ENCODE results near the gene ARMC6. TPM values are rescaled to one million over a fixed set of nuclear protein-coding genes. Genes with fewer than 3 reads are reported as not detected.

The ARMC6 gene
- total RNA-seq, 1 experiment from 2014 or later, result 102 TPM

- ChIA-PET CTCF (interaction anchor here (0.6 kb wide), 1 partner anchor 14 kb away, joined by 5 read pairs; no protein-coding TSS in a partner anchor), POLR2A (ENCODE audit: unreplicated experiment) (no interaction called here)
- Histone ChIP-seq H3K9me2 (replicated peaks; ENCODE audit: low read length) (no peaks in the 10 kb centered on the region), H3K36me3 (ENCODE audit: low read depth, low read length) (peaks cover 32% of the 10 kb centered on the region; the same call in 1 of the 2 replicates), H3F3A (ENCODE audit: low read length, unreplicated experiment) (no peaks in the 10 kb centered on the region), H3K4me2 (ENCODE audit: low read length) (no peak overlapping the region), H3K9me3 (ENCODE audit: low read length) (no peaks in the 10 kb centered on the region), H2AFZ (ENCODE audit: low read length) (no peak overlapping the region), H3K27ac (ENCODE audit: low read length) (no peak overlapping the region), H3K9ac (ENCODE audit: low read length) (no peak overlapping the region), H3K4me3 (ENCODE audit: low read length) (no peak overlapping the region), H3K27me3 (ENCODE audit: low read length) (no peaks in the 10 kb centered on the region), H3K79me2 (ENCODE audit: low read length) (no peaks in the 10 kb centered on the region), H4K20me1 (ENCODE audit: low read length) (no peaks in the 10 kb centered on the region), H3K4me1 (ENCODE audit: insufficient read depth, low read length) (no peaks in the 10 kb centered on the region)
- DNase-seq (peak; percentile 36), ATAC-seq (peak; percentile 63)
- BruUV-seq (replicated peaks), result no TSS peak
- intact Hi-C loops (cut with micrococcal nuclease), result loop anchor here (2.0 kb wide), 1 partner anchor 85 kb away; the partner anchor contains the start of gene TMEM161A
- no peak for TF ChIP-seq EZH2 (IDR thresholded peaks at IDR 0.05; ENCODE audit: low read length, unreplicated experiment)
- TF ChIP-seq, protein P1, sequence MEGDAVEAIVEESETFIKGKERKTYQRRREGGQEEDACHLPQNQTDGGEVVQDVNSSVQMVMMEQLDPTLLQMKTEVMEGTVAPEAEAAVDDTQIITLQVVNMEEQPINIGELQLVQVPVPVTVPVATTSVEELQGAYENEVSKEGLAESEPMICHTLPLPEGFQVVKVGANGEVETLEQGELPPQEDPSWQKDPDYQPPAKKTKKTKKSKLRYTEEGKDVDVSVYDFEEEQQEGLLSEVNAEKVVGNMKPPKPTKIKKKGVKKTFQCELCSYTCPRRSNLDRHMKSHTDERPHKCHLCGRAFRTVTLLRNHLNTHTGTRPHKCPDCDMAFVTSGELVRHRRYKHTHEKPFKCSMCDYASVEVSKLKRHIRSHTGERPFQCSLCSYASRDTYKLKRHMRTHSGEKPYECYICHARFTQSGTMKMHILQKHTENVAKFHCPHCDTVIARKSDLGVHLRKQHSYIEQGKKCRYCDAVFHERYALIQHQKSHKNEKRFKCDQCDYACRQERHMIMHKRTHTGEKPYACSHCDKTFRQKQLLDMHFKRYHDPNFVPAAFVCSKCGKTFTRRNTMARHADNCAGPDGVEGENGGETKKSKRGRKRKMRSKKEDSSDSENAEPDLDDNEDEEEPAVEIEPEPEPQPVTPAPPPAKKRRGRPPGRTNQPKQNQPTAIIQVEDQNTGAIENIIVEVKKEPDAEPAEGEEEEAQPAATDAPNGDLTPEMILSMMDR (conservative IDR thresholded peaks at IDR 0.05; ENCODE audit: low read depth, low read length), result peak; percentile 81
- TF ChIP-seq EZH2phosphoT487 (IDR thresholded peaks at IDR 0.05; ENCODE audit: borderline replicate concordance, low read length), result no peak
These were observed 20.3 kb downstream of the ARMC6 start for GRCh38 chr19:19053508-19054314.

DNA sequence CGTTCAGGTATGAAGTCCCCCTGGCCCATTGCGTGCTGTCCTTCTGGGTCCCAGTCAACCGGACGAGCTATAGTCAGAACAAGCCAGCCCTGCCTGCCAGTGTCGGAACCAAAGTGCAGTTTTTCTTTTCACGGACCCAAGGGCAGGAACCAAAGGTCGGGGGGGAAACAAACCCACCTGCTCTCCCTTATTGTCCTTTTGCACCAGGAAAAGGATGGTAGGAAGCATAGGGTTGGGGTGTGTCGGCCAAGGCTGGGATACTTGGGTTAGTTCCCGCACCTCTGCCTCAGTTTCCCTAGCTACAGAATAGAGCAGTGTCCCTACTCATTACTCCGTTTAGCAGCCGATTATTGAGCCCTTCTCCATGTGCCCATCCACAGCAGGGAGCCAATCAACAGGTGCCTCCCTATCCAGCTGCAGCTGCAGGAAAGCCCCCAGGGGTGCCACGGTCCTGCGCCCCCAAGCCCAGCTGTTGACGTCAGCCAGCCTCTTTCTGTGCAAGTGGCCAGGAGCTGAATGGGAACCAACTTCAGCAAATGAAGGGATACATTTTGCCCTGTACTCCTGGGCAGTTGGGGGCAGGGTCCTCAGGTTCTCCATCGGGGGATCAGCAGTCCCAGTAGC is 21.0 kb downstream of the ARMC6 start:
- H3K36me3 ChIP-seq (ENCODE audit: low read depth, low read length), result peaks cover 32% of the 10 kb centered on the region; the same call in 1 of the 2 replicates
- no peak overlapping the region for H3K27ac ChIP-seq (ENCODE audit: low read length)
- no peak for ATAC-seq
- H3K9ac ChIP-seq (ENCODE audit: low read length), result no peak overlapping the region
- no peaks in the 10 kb centered on the region for H3K9me2 ChIP-seq (replicated peaks; ENCODE audit: low read length)
- H3K4me1 ChIP-seq (ENCODE audit: insufficient read depth, low read length), result no peaks in the 10 kb centered on the region
- no peak overlapping the region for H3K4me2 ChIP-seq (ENCODE audit: low read length)
- H3K27me3 ChIP-seq (ENCODE audit: low read length), result no peaks in the 10 kb centered on the region
- no peaks in the 10 kb centered on the region for H3K79me2 ChIP-seq (ENCODE audit: low read length)
- POLR2A ChIA-PET (ENCODE audit: unreplicated experiment), result no interaction called here
- intact Hi-C loops (cut with micrococcal nuclease), result loop anchor here (2.0 kb wide), 1 partner anchor 84 kb away; the partner anchor contains the start of gene TMEM161A
- no peak overlapping the region for H2AFZ ChIP-seq (ENCODE audit: low read length)
- TF ChIP-seq, protein P1 (conservative IDR thresholded peaks at IDR 0.05; ENCODE audit: low read depth, low read length), result no peak
- no peak for TF ChIP-seq EZH2 (IDR thresholded peaks at IDR 0.05; ENCODE audit: low read length, unreplicated experiment)
- no peak for TF ChIP-seq EZH2phosphoT487 (IDR thresholded peaks at IDR 0.05; ENCODE audit: borderline replicate concordance, low read length)
- DNase-seq, result no peak
- H4K20me1 ChIP-seq (ENCODE audit: low read length), result no peaks in the 10 kb centered on the region
- CTCF ChIA-PET, result interaction anchor here (0.6 kb wide), 1 partner anchor 13 kb away, joined by 5 read pairs; no protein-coding TSS in a partner anchor
- no TSS peak for BruUV-seq (replicated peaks)
- H3K4me3 ChIP-seq (ENCODE audit: low read length), result no peak overlapping the region
- H3F3A ChIP-seq (ENCODE audit: low read length, unreplicated experiment), result no peaks in the 10 kb centered on the region
- H3K9me3 ChIP-seq (ENCODE audit: low read length), result no peaks in the 10 kb centered on the region

Data from PC-3 (cell line).